ENCODE results near the gene ISG20. TPM values are rescaled to one million over a fixed set of nuclear protein-coding genes. Genes with fewer than 3 reads are reported as not detected.

The ISG20 gene
- total and polyA plus RNA-seq, 2 donors (not counting 3 experiments of a cell fraction or from before 2014, with no cell fraction given): 6.4 to 7.5 TPM

GRCh38 chr15:88684345-88684744, 45.5 kb downstream of the ISG20 start:
- no peaks in the 10 kb centered on the region for H3K27me3 ChIP-seq (ENCODE audit: control insufficient read depth in 2 of 2, insufficient read depth in 2 of 2, low read length in 2 of 2)
- H2AFZ ChIP-seq (ENCODE audit: low read depth, low read length): no peak overlapping the region
- no peaks in the 10 kb centered on the region for H3K79me2 ChIP-seq (ENCODE audit: control insufficient read depth, insufficient read depth, low read length)
- no peaks in the 10 kb centered on the region for H4K20me1 ChIP-seq (replicated peaks; ENCODE audit: control insufficient read depth, extremely low read depth, insufficient read depth, low read length)
- intact Hi-C loops (cut with micrococcal nuclease): no loop called here
- H3K9me1 ChIP-seq (replicated peaks; ENCODE audit: control insufficient read depth, extremely low read depth, insufficient read depth, low read length): no peaks in the 10 kb centered on the region
- TF ChIP-seq MYC (IDR thresholded peaks at IDR 0.05; ENCODE audit: low read depth, low read length): no peak
- no peak for TF ChIP-seq EZH2 (IDR thresholded peaks at IDR 0.05; ENCODE audit: borderline replicate concordance, low read depth, low read length, severe bottlenecking)
- TF ChIP-seq POLR2AphosphoS5 (IDR thresholded peaks at IDR 0.05; ENCODE audit: insufficient read depth, low read depth, low read length): no peak
- TF ChIP-seq FOS (IDR thresholded peaks at IDR 0.05; ENCODE audit: borderline replicate concordance, insufficient read depth, low read length): no peak
- TF ChIP-seq GATA2 (IDR thresholded peaks at IDR 0.05; ENCODE audit: insufficient read depth, insufficient read length, low read depth, low read length): no peak
- no peak for TF ChIP-seq MAX (IDR thresholded peaks at IDR 0.05; ENCODE audit: insufficient read depth, insufficient read length)
- no peak for TF ChIP-seq CTCF (IDR thresholded peaks at IDR 0.05; ENCODE audit: extremely low read depth in 1 of 2, insufficient read depth in 1 of 2, low read depth in 1 of 2, low read length in 2 of 2)
- no peak for TF ChIP-seq JUN (IDR thresholded peaks at IDR 0.05; ENCODE audit: borderline replicate concordance, insufficient read depth, insufficient read length, low read depth)
- TF ChIP-seq POLR2A (IDR thresholded peaks at IDR 0.05; ENCODE audit: low read depth, low read length): no peak
- no peaks in the 10 kb centered on the region for H3K36me3 ChIP-seq (ENCODE audit: control insufficient read depth in 2 of 2, extremely low read depth in 1 of 2, insufficient read depth in 2 of 2, low read length in 2 of 2)
- no peak overlapping the region for H3K9ac ChIP-seq (replicated peaks; ENCODE audit: extremely low read depth, insufficient read depth, low read length)
- H3K4me3 ChIP-seq (replicated peaks in 1 of 3; ENCODE audit: insufficient read depth in 1 of 3, low read depth in 1 of 3, low read length in 3 of 3): no peak overlapping the region
- FAIRE-seq: no peak
- no peak for DNase-seq (ENCODE audit: low read depth, low spot score)
- dilution Hi-C loops (cut with MboI; ENCODE audit: extremely low pct_ligation_motif_present, low sequenced_read_pairs): no loop called here
- H3K4me1 ChIP-seq (ENCODE audit: control insufficient read depth, extremely low read depth, insufficient read depth, low read length): no peaks in the 10 kb centered on the region
- ChIA-PET POLR2A (no interaction called here), CTCF (interaction anchor here (1.7 kb wide), 1 partner anchor 26 kb away, joined by 4 read pairs; no protein-coding TSS in a partner anchor)
- H3K4me2 ChIP-seq (ENCODE audit: insufficient read depth, low read length): no peak overlapping the region
- BruUV-seq (replicated peaks): no TSS peak
- H3K27ac ChIP-seq (ENCODE audit: insufficient read depth, low read depth, low read length): no peak overlapping the region
- H3K9me3 ChIP-seq (replicated peaks; ENCODE audit: control insufficient read depth, insufficient read depth, low read length): no peaks in the 10 kb centered on the region

Measured in endothelial cell of umbilical vein (primary cell).